ENCODE data around the gene RGS9.

Gene RGS9

DNA sequence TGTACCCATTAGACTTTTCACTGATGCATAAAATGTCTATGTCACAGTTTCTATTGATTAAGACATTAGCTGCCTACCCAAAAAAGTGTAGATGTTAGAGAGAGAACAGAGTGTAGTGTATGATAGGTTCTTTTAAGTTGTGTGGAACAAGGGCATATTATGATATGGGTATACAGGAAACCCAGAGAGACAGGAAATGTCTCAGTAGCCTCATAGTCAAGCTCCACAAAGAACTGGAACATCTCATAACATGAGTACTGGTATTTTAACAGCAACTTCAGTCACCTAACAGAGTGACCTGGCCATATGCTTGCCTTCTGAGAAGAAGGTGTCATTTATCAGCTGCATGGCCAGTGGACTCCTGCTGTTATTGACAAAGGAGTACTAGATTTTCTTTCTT, 128.1 kb downstream of the RGS9 start:
- DNase-seq, result no peak

- DNase-seq, result no peak
These were observed 131.7 kb downstream of the RGS9 start for GRCh38 chr17:65268832-65269231.

DNA sequence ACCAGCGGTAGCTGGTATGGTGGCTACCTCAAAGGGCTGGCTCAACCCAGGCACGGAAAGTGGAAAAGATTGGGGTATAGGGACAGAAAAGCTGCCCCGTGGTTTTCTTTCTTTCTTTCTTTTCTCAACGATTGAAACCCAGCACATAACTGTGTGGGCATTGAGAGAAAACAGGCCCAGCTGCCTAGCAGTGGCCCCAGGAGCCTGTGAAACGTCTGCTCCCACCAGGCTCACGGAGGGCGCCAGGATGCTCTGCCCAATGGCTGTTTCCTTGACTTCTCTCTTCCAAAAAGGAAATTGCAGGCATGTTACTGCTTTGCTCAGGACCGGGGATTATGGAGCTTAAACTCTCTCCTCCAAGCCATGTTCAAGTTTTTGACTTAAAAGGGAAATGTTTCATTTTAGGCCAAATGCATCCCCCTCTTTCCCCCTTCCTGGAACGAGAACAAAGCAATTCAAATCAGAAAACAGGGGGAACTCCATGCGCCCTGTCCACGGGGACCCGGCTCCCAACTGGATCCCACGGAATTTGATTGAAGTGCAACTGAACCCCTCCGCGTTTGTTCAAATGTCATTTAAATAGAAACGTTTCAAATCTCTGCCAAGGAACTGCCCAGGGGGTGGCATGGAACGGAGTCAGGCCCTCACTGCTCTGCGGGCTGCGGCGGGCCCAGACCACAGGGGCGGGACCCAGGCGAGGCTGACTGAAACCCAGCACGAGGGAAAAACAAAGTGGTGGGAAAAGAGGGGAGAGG, 133.5 kb downstream of the RGS9 start:
- DNase-seq, result no peak

DNA sequence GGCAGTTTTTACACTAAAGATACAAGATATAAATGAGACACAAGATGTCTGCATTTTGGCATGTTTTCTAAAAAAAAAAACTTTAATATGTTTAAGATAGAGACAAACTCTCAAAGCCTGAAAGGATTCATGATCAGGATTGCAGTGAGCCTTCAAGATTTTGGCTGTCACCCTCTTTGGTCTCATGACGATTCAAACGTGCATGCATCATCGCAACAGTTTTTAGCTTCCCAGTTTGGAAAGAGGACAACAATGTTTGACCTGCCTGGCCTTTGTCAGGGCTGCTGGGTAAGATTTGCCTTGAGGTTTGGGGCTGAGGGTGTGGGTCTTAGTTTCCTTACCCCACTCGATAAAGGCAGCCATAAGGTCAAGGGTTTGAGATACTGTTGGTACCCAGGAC, 134.1 kb downstream of the RGS9 start:
- no peak for DNase-seq

All from activated CD8-positive, alpha-beta memory T cell treated with anti-CD3 and anti-CD28 coated beads, Interleukin-2, amount 50 U/mL, for 4 hours (primary cell).